ENCODE data around the gene ZBED3.

ZBED3 gene

GRCh38 chr5:77029376-77029885 lies 57.7 kb downstream of the ZBED3 start:
- H3K4me1 ChIP-seq (ENCODE audit: control insufficient read depth, insufficient read depth, low read length) = peaks cover 16% of the 10 kb centered on the region
- no peaks in the 10 kb centered on the region for H3K27me3 ChIP-seq (ENCODE audit: control insufficient read depth, insufficient read depth, low read length)
- no peak overlapping the region for H3K4me3 ChIP-seq (ENCODE audit: low read length)
- no peak overlapping the region for H3K9ac ChIP-seq (ENCODE audit: low read length)
- peaks cover 3% of the 10 kb centered on the region for H3K9me3 ChIP-seq (ENCODE audit: control insufficient read depth, low read length)
- H3K36me3 ChIP-seq (ENCODE audit: control insufficient read depth, insufficient read depth, low read length) = no peaks in the 10 kb centered on the region

DNA sequence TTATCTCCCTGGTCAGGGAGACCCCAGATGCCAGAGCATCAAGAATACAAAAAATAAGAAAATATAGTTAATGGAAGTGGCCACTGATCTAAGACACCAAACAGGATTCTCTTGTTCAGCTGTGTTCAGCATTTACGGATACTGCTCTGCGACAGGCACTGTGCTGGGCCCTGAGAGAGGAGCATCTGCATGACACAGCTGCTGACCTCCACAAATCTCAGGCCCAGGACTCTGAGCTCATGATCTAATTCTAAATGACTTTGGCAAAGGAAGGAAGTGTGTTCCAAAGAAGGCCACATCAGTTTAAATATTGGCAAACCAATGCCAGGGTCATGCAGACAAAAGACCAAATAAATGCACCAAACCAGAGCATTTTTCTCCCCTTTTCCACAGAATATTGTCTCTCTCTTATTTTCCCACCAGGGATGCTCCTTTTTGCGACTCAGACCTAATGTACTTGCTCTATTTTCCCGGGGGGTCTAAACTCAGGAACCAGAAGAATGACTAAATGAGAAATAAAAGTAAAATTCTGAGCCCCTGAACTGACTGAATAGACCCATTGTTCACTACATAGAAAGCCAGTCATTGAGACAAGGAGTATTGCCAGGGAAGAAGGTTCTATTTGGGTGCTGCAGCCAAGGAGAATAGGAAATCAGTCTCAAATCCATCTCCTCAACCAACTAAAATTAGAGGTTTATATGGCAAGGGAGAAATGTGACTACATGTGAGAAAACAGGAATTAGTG lies 58.3 kb downstream of the ZBED3 start:
- H3K9ac ChIP-seq (ENCODE audit: low read length) = no peak overlapping the region

DNA sequence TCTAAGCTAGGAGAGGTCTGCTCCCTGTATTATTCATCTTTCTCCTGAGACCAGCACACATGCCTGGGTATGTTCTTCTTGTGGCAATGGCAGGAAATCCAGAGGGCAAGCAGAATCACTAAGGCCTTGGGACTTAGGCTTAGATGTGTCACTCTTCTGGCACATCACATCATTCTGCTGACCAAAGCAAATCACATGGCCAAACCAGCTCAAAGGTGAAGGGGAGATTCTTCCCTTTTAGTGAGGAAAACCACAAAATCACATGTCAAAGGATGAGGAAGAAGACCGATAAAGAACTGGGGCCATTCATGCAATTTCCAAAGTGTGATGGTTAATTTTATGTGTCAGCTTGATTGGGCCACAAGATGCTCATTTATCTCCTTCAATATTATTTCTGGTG lies 62.6 kb downstream of the ZBED3 start:
- H3K9me3 ChIP-seq (ENCODE audit: control insufficient read depth, low read length) = peaks cover 1% of the 10 kb centered on the region
- H3K9ac ChIP-seq (ENCODE audit: low read length) = no peak overlapping the region
- H3K27me3 ChIP-seq (ENCODE audit: control insufficient read depth, insufficient read depth, low read length) = no peaks in the 10 kb centered on the region
- H3K4me3 ChIP-seq (ENCODE audit: low read length) = no peak overlapping the region
- H3K4me1 ChIP-seq (ENCODE audit: control insufficient read depth, insufficient read depth, low read length) = no peaks in the 10 kb centered on the region
- no peaks in the 10 kb centered on the region for H3K36me3 ChIP-seq (ENCODE audit: control insufficient read depth, insufficient read depth, low read length)

More for the DNA sequence above, 58.3 kb downstream of the ZBED3 start:
- Histone ChIP-seq H3K27me3 (ENCODE audit: control insufficient read depth, insufficient read depth, low read length) (no peaks in the 10 kb centered on the region), H3K4me1 (ENCODE audit: control insufficient read depth, insufficient read depth, low read length) (peaks cover 16% of the 10 kb centered on the region), H3K4me3 (ENCODE audit: low read length) (no peak overlapping the region), H3K36me3 (ENCODE audit: control insufficient read depth, insufficient read depth, low read length) (no peaks in the 10 kb centered on the region), H3K9me3 (ENCODE audit: control insufficient read depth, low read length) (peaks cover 3% of the 10 kb centered on the region)

DNA sequence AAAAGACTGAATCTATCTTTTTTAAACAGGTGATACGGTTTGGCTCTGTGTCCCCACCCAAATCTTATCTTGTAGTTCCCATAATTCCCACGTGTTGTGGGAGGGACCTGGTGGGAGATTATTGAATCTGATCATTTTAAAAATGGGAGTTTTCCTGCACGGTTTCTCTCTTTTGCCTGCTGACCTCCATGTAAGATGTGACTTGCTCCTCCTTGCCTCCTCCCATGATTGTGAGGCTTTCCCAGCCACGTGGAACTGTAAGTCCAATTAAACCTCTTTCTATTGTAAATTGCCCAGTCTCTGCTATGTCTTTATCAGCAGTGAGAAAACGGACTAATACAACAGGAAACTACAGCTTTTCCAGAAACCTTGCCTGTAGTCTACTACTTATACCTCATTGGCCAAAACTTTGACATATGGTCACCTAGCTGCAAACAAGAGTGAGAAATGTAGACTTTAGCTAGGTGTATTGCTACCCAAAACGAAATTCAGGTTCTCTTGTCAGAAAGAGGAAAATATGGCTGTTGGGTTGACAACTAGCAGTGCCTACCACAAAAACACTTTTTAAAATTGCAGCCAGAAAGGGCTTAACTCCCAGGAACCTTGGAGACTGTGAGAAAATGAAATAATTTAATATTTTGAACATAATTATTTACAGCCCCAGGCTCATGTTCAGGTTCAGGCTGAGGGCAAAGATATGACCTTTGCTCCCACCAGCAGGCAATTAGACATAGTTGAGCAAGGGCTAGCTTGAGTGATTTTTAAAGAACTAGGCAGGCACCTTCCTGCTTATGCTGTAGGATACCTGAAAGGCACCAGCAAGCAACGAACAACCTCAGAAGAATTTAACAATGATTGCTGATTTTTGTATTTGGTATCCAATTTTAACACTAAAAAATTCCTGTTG lies 64.3 kb downstream of the ZBED3 start:
- Histone ChIP-seq H3K4me3 (ENCODE audit: low read length) (no peak overlapping the region), H3K4me1 (ENCODE audit: control insufficient read depth, insufficient read depth, low read length) (no peaks in the 10 kb centered on the region), H3K36me3 (ENCODE audit: control insufficient read depth, insufficient read depth, low read length) (no peaks in the 10 kb centered on the region), H3K9ac (ENCODE audit: low read length) (no peak overlapping the region), H3K9me3 (ENCODE audit: control insufficient read depth, low read length) (no peaks in the 10 kb centered on the region), H3K27me3 (ENCODE audit: control insufficient read depth, insufficient read depth, low read length) (no peaks in the 10 kb centered on the region)

All from mucosa of stomach (tissue), 1 donor.